Breast epithelium (tissue), 4 donors: ENCODE data around the gene PSKH1. TPM values are rescaled to one million over a fixed set of nuclear protein-coding genes. Genes with fewer than 3 reads are reported as not detected.

Experiments used
- DNase-seq, 2 donors: peaks; one replicate each; pipeline ENCODE4 v3.0.0-alpha.2; 2019; ENCODE audit warnings: low spot score in 2 of 2
- H3K27ac ChIP-seq, 2 donors: fragments of 200-600 bp; sonication (generic) in 1 of 2; one replicate each; pipeline ENCODE4 v1.5.1; 2016 to 2019; ENCODE audit warnings: mild to moderate bottlenecking in 1 of 2
- H3K27me3 ChIP-seq, 2 donors: fragments of 200-600 bp; sonication (generic) in 1 of 2; one replicate each; pipeline versions ENCODE4 v1.5.1 to v1.6.0; 2017 to 2019; ENCODE audit warnings: control low read depth in 1 of 2, mild to moderate bottlenecking in 1 of 2
- H3K36me3 ChIP-seq: fragments of 200-600 bp; one replicate; pipeline ENCODE4 v1.5.1; 2019
- H3K4me1 ChIP-seq, 2 donors: fragments of 200-600 bp; sonication (generic); one replicate each; pipeline ENCODE4 v1.5.1; 2016 to 2019; ENCODE audit warnings: control low read depth in 1 of 2
- H3K4me3 ChIP-seq, 3 donors: fragments of 200-600 bp; sonication (generic); 1 replicate in 2 of 3; 2 replicates in 1 of 3; pipeline ENCODE4 v1.5.1; 2016 to 2019; ENCODE audit warnings: mild to moderate bottlenecking in 3 of 3, moderate library complexity in 2 of 3
- H3K9me3 ChIP-seq, 2 donors: fragments of 200-600 bp; sonication (generic) in 1 of 2; one replicate each; pipeline ENCODE4 v1.5.1; 2016 to 2019; ENCODE audit warnings: control low read depth in 1 of 2
- POLR2A ChIP-seq: fragments of 450-650 bp; IDR thresholded peaks from one replicate; pipeline ENCODE4 v1.6.1; 2016; ENCODE audit warnings: antibody characterized with exemption, mild to moderate bottlenecking, moderate library complexity
- POLR2AphosphoS5 ChIP-seq, 3 donors: sonication (generic); formaldehyde crosslinking; IDR thresholded peaks; one replicate each; pipeline ENCODE4 v1.6.1; 2017; ENCODE audit warnings: antibody characterized with exemption in 3 of 3
- intact Hi-C: fragments of 100-400 bp; cut with DNase I; formaldehyde crosslinking; loops from one replicate; pipeline ENCODE4 v1.15.1; 2023; ENCODE audit warnings: low total_unique reads
- total RNA-seq, 3 donors: library from RNA; depleted of rRNA; stranded (reverse); fragments of >200 nt; gene quantifications; one replicate each; pipeline ENCODE4 v1.1.0, GENCODE V29; 2016
- TF ChIP-seq, protein P1 (sequence below), 3 donors: fragments of 450-650 bp; IDR thresholded peaks; one replicate each; pipeline ENCODE4 v1.5.1; 2016 to 2017; ENCODE audit warnings: antibody characterized with exemption in 3 of 3, mild to moderate bottlenecking in 3 of 3, moderate library complexity in 3 of 3

Gene PSKH1
- total RNA-seq, 3 donors from 2014 or later = 17.3 to 20.5 (median 17.4) TPM

DNA sequence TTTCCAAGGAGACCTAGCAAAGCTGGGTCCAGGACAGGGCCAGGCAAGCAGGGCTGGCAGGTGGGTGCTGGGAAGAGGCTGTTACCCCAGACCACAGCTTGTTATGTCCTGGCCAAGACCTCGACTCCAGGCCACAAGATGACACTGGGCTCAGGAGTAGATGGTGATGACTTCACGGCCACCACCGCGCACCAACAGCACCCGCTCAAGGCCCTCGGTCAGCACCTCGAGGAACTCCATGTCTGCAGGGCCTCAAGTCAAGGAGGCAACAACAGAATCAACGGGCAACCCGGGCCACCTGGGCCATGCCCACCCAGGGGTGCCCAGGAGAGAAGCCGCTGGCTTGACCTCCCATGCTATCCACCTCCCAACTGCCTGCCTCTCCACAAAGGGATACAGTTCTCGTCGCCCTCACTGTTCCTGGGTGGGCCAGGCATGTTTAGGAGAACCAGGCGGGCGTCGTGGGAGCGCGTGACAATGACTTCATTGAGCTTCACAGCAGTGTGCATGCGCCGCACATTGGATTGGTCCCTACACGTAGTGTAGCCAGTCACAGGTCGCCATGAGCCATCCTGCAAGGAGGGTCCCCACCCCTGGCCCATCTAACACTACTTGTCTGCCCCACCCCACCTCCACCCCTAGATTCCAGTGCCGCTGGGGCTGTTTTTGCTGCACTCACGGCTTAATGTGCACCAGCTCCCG is 51.8 kb downstream of the PSKH1 start:
- peaks cover 0 to 8% of the 10 kb centered on the region in 2 donors for H3K4me1 ChIP-seq

DNA sequence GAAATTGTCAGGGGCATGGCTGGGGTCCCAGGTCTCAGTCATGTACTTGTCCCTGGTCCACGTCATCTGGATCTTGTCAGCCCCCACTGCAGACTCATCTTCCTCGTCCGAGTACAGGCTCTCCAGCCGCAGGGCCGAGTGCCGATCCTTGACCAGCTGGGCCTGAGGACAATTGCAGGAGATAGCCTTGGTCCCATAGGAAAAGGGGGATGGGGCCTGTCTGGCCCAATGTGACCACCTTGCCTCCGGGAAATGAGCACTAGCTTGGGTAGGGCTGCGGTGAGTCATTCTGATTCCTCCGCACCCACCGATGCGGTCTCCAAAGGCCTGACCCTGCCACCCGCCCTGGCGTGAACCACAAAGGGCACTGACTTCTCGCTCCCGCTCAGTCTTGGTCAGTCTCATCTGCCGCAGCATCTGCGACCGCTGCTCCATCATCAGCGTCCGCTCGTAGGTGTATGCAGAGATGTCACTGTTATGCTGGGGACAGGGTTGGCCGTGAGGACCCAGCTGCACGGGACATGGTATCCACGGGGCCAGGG is 52.4 kb downstream of the PSKH1 start:
- H3K9me3 ChIP-seq = no peaks in the 10 kb centered on the region
- TF ChIP-seq POLR2A = no peak
- TF ChIP-seq, protein P1, sequence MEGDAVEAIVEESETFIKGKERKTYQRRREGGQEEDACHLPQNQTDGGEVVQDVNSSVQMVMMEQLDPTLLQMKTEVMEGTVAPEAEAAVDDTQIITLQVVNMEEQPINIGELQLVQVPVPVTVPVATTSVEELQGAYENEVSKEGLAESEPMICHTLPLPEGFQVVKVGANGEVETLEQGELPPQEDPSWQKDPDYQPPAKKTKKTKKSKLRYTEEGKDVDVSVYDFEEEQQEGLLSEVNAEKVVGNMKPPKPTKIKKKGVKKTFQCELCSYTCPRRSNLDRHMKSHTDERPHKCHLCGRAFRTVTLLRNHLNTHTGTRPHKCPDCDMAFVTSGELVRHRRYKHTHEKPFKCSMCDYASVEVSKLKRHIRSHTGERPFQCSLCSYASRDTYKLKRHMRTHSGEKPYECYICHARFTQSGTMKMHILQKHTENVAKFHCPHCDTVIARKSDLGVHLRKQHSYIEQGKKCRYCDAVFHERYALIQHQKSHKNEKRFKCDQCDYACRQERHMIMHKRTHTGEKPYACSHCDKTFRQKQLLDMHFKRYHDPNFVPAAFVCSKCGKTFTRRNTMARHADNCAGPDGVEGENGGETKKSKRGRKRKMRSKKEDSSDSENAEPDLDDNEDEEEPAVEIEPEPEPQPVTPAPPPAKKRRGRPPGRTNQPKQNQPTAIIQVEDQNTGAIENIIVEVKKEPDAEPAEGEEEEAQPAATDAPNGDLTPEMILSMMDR (IDR thresholded peaks at IDR 0.05) = no peak
- H3K36me3 ChIP-seq = no peaks in the 10 kb centered on the region
- H3K4me3 ChIP-seq = no peak overlapping the region
- no peak for DNase-seq
- intact Hi-C loops = no loop called here
- no peaks in the 10 kb centered on the region for H3K27me3 ChIP-seq
- peak overlapping the region in 1 of 2 donors; percentile 91 for H3K27ac ChIP-seq
- H3K4me1 ChIP-seq = peaks cover 0 to 8% of the 10 kb centered on the region in 2 donors

More for the DNA sequence above, 51.8 kb downstream of the PSKH1 start:
- Histone ChIP-seq H3K36me3 (no peaks in the 10 kb centered on the region), H3K27me3 (no peaks in the 10 kb centered on the region), H3K9me3 (no peaks in the 10 kb centered on the region), H3K4me3 (no peak overlapping the region), H3K27ac (peak overlapping the region; percentile 56 to 91)
- TF ChIP-seq, protein P1 (IDR thresholded peaks at IDR 0.05) = no peak
- no peak for TF ChIP-seq POLR2A
- TF ChIP-seq POLR2AphosphoS5 (IDR thresholded peaks at IDR 0.05) = no peak
- no peak for DNase-seq
- intact Hi-C loops = no loop called here

GRCh38 chr16:67946128-67946569 is 53.1 kb downstream of the PSKH1 start:
- no peak for DNase-seq
- intact Hi-C loops = no loop called here
- Histone ChIP-seq H3K27me3 (no peaks in the 10 kb centered on the region), H3K4me1 (peaks cover 0 to 8% of the 10 kb centered on the region in 2 donors), H3K4me3 (no peak overlapping the region), H3K36me3 (no peaks in the 10 kb centered on the region), H3K9me3 (no peaks in the 10 kb centered on the region), H3K27ac (peak overlapping the region in 1 of 2 donors; percentile 91)
- TF ChIP-seq, protein P1 (IDR thresholded peaks at IDR 0.05) = no peak
- TF ChIP-seq POLR2A (no peak), POLR2AphosphoS5 (IDR thresholded peaks at IDR 0.05) (no peak)

DNA sequence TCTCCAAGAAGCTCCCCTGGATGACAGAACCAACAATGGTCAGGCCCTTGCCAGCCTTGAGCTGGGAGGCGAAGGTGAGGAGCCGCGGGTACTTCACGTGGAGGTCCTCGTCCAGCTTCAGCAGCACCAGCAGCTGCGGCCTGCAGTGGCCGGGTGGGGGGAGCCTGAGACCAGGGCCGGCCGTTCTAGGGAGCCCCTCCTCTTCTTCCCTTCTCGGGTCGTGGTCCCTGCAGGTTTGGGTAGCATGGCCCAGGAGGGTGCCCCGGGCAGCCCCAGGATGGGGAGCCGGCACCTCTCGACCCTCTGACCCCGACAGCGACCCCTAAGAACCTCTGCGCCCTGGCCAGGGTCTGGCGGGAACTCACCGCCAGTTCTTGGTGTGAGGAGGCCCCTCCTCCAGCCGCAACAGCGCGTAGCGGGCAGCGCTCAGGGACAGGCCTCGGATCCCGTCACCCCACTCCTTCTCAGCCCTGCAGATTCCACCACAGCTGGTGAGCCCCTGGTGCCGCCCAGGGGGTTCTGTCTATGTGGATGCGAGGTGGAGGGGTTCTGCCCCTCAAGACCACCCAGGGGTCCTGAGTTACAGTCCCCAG is 54.0 kb downstream of the PSKH1 start:
- Histone ChIP-seq H3K4me1 (peaks cover 0 to 8% of the 10 kb centered on the region in 2 donors), H3K27ac (peak overlapping the region in 1 of 2 donors; percentile 12)
- no peak for DNase-seq

More for the DNA sequence above, 54.0 kb downstream of the PSKH1 start:
- H3K4me3 ChIP-seq = no peak overlapping the region
- no peaks in the 10 kb centered on the region for H3K9me3 ChIP-seq
- TF ChIP-seq, protein P1 (IDR thresholded peaks at IDR 0.05) = no peak
- H3K36me3 ChIP-seq = no peaks in the 10 kb centered on the region
- no peaks in the 10 kb centered on the region for H3K27me3 ChIP-seq
- intact Hi-C loops = no loop called here
